A549 treated with Mapracorat at 1 μM for 4 hours (cell line): ENCODE measurements around the gene ACAP3. TPM values are rescaled to one million over a fixed set of nuclear protein-coding genes. Genes with fewer than 3 reads are reported as not detected.

ENCODE experiments used
- total RNA-seq: library from RNA; stranded (reverse); fragments of 200-300 nt; extraction: Qiagen RNA extraction; gene quantifications from 5 replicates; pipeline ENCODE4 v1.2.3, GENCODE V29; 2022

The ACAP3 gene
- total RNA-seq = 7.7 to 20.8 TPM (median 16.8 TPM) in 5 replicates

DNA sequence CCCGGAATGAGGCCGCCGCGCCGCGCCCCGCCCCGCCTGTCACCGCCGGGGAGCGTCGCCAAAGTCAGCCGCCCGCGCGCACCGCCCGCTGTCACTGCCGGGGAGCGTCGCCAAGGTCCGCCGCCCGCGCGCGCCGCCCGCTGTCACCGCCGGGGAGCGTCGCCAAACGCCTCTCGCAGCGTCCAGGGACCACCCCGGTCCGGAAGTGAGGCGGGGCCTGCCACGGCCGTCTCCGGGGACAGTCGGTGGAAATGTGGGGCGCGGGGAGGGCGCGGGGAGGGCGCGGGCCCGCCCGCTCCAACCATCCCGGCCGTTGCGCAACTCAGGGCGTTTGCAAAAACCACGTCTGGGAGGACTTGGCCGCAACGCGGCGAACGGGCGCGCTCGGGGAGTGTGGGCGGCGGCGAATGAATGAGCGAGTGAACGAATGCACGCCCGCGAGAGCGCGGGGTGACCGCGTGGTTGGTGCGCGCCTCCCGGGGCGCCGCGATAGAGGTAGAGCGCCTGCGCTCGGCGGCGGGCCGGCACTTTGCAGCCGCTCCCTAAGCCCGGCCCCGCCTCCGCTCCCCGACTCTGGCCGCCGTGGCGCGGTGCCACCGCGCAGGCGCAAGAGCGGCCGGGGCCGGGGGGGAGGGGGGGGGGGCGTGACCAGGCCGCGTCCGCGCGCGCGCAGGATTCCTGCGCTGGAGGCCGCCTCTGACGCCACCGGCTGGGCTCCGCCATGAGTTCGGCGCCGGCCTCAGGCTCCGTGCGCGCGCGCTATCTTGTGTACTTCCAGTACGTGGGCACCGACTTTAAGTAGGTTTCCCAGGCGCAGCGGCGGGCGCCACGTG is at the start of gene ACAP3, which contains the start of gene PUSL1:
ACAP3 (minus strand) TSS at position 8 of the 833 bp plus-strand sequence. CDS start 115 bp downstream, outside the sequence.
PUSL1 (plus strand) TSS at position 675 of the 833 bp plus-strand sequence; CDS start at position 722, 47 bp downstream.

GRCh38 chr1:1349256-1350012 is 41.7 kb upstream of the ACAP3 start, which contains the start of gene DVL1:
TSS of gene DVL1 (minus strand) at chr1:1349418. CDS start at chr1:1349065, 353 bp downstream.

DNA sequence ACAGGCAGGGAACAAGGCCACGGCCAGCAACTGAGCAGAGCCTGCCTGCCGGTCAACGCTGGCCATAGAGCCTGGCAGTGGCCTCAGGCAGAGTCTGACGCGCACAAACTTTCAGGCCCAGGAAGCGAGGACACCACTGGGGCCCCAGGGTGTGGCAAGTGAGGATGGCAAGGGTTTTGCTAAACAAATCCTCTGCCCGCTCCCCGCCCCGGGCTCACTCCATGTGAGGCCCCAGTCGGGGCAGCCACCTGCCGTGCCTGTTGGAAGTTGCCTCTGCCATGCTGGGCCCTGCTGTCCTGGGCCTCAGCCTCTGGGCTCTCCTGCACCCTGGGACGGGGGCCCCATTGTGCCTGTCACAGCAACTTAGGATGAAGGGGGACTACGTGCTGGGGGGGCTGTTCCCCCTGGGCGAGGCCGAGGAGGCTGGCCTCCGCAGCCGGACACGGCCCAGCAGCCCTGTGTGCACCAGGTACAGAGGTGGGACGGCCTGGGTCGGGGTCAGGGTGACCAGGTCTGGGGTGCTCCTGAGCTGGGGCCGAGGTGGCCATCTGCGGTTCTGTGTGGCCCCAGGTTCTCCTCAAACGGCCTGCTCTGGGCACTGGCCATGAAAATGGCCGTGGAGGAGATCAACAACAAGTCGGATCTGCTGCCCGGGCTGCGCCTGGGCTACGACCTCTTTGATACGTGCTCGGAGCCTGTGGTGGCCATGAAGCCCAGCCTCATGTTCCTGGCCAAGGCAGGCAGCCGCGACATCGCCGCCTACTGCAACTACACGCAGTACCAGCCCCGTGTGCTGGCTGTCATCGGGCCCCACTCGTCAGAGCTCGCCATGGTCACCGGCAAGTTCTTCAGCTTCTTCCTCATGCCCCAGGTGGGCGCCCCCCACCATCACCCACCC is 23.6 kb upstream of the ACAP3 start, which contains the start of gene TAS1R3:
TAS1R3 (plus strand) TSS at position 213 of the 898 bp plus-strand sequence; CDS start at position 279, 66 bp downstream.

GRCh38 chr1:1324524-1325287 is 17.0 kb upstream of the ACAP3 start, which contains the start of the genes CPTP and INTS11:
TSS of gene CPTP (plus strand) at chr1:1324802. CDS start at chr1:1326911, 2,109 bp downstream.
TSS of gene INTS11 (minus strand) at chr1:1324660. CDS start at chr1:1324608, 52 bp downstream.

GRCh38 chr1:1273512-1274298 is 34.0 kb downstream of the ACAP3 start, which contains the start of gene UBE2J2:
TSS of gene UBE2J2 (minus strand) at chr1:1273854. CDS start at chr1:1267992, 5,862 bp downstream.

DNA sequence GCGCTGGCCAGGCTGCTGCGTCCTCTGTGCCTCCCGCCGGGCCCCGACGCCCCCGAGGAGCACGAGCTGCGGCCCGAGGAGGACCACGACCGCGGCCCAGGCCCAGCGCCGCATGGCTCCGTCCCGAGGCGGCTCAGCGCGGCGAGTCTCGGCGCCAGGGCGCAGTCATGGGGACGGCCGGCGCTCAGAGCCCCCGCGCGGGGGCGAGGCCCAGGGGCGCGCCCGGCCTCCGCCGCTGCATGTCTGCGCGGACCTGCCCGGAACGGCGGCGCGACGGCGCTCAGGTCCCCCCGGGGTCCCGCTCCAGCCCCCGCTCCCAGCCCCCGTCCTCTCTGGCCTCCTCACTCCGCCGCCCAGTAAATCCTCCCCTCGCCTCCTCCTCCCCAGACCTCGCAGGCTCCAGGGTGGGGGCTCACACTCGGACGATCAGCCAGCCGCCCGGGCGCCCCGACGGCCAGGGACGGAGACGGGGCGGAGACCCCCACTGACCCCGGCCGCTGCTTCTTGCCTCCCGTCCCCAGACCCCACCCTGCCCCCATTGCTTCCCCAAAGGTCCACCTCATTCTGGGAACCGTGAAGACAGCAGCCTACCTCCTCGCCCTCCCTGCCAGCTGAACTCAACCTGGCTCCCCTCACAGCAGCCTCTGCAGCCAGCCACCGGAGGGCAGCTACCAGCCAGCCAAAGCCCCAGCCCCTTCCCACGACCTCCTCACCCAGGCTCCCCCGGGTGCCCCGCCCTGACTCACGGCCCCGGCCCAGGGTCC is 61.0 kb downstream of the ACAP3 start, which contains the start of gene C1QTNF12:
C1QTNF12 (minus strand) TSS at position 146 of the 764 bp plus-strand sequence; CDS start at position 114, 32 bp downstream.

Other genes starting within 250 kb of the ACAP3 start
- 0.23 to 0.34 TPM (median 0.27 TPM) in 5 replicates for gene RNF223, start 233.6 kb downstream of the ACAP3 start, total RNA-seq
- 9.0 to 15.0 TPM (median 13.5 TPM) in 5 replicates for gene C1orf159, start 191.8 kb downstream of the ACAP3 start, total RNA-seq
- gene TTLL10, start 134.1 kb downstream of the ACAP3 start, total RNA-seq = not detected in 5 replicates
- gene TNFRSF18, start 101.3 kb downstream of the ACAP3 start, total RNA-seq = 0.15 to 0.25 TPM (median 0.15 TPM) in 3 of 5 replicates, not detected in the others
- 0.11 to 0.19 TPM (median 0.14 TPM) in 3 of 5 replicates, not detected in the others for gene TNFRSF4, start 93.8 kb downstream of the ACAP3 start, total RNA-seq
- 101 to 136 TPM (median 127 TPM) in 5 replicates for gene SDF4, start 75.9 kb downstream of the ACAP3 start, total RNA-seq
- 9.8 to 19.7 TPM (median 18.1 TPM) in 5 replicates for gene B3GALT6, start 75.7 kb downstream of the ACAP3 start, total RNA-seq
- gene C1QTNF12, start 61.2 kb downstream of the ACAP3 start, total RNA-seq = 0.80 to 2.0 TPM (median 1.6 TPM) in 5 replicates
- gene UBE2J2, start 34.1 kb downstream of the ACAP3 start, total RNA-seq = 34.9 to 47.9 TPM (median 46.3 TPM) in 5 replicates
- gene SCNN1D, start 27.5 kb downstream of the ACAP3 start, total RNA-seq = 0.55 to 1.4 TPM (median 1.1 TPM) in 5 replicates
- gene PUSL1, start 667 bp upstream of the ACAP3 start, total RNA-seq = 15.3 to 25.8 TPM (median 22.7 TPM) in 5 replicates
- 44.9 to 66.1 TPM (median 60.9 TPM) in 5 replicates for gene INTS11, start 16.7 kb upstream of the ACAP3 start, total RNA-seq
- gene CPTP, start 16.9 kb upstream of the ACAP3 start, total RNA-seq = 15.0 to 22.7 TPM (median 22.0 TPM) in 5 replicates
- gene TAS1R3, start 23.4 kb upstream of the ACAP3 start, total RNA-seq = 0.14 to 0.30 TPM (median 0.16 TPM) in 5 replicates
- gene DVL1, start 41.5 kb upstream of the ACAP3 start, total RNA-seq = 38.7 to 77.6 TPM (median 66.9 TPM) in 5 replicates
- 0.19 to 0.46 TPM (median 0.32 TPM) in 4 of 5 replicates, not detected in the other for gene MXRA8, start 50.6 kb upstream of the ACAP3 start, total RNA-seq
- 107 to 186 TPM (median 170 TPM) in 5 replicates for gene AURKAIP1, start 67.3 kb upstream of the ACAP3 start, total RNA-seq
- gene CCNL2, start 91.4 kb upstream of the ACAP3 start, total RNA-seq = 42.1 to 63.9 TPM (median 54.3 TPM) in 5 replicates
- 130 to 166 TPM (median 137 TPM) in 5 replicates for gene MRPL20, start 99.4 kb upstream of the ACAP3 start, total RNA-seq
- 0.07 to 0.19 TPM in 2 of 5 replicates, not detected in the others for gene ANKRD65, start 113.3 kb upstream of the ACAP3 start, total RNA-seq
- gene VWA1, start 127.8 kb upstream of the ACAP3 start, total RNA-seq = 3.6 to 14.7 TPM (median 14.1 TPM) in 5 replicates
- gene ATAD3C, start 141.8 kb upstream of the ACAP3 start, total RNA-seq = not detected in 5 replicates
- gene ATAD3B, start 163.8 kb upstream of the ACAP3 start, total RNA-seq = 1.2 to 3.6 TPM (median 3.0 TPM) in 5 replicates
- gene ATAD3A, start 204.2 kb upstream of the ACAP3 start, total RNA-seq = 28.1 to 41.2 TPM (median 37.2 TPM) in 5 replicates
- gene TMEM240, start 232.7 kb upstream of the ACAP3 start, total RNA-seq = 0.24 to 1.1 TPM (median 0.32 TPM) in 5 replicates